Measurements from ENCODE around the gene INTS2.
"Not testable (repeated sequence)": the region's sequence is repeated elsewhere in the genome, so short reads cannot be mapped to it uniquely, and the experiment has no call there.

The INTS2 gene

DNA sequence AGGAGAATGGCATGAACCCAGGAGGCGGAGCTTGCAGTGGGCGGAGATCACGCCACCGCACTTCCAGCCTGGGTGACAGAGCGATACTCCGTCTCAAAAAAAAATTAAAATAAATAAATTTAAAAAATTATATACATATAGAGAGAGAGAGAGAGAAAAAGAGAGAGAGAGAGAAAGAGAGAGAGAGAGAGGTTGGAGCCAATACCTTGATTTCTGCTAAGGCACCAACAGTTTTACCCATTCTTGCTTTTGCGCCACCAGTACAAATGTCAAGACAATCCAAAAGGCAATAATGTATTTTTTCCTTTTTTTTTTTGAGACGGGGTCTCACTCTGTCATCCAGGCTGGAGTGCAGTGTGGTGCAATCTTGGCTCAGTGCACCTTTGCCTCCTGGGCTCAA is 81.7 kb downstream of the INTS2 start:
- DNase-seq = no peak

- DNase-seq = no peak
Measured at GRCh38 chr17:61843435-61843834, 84.3 kb downstream of the INTS2 start.

DNA sequence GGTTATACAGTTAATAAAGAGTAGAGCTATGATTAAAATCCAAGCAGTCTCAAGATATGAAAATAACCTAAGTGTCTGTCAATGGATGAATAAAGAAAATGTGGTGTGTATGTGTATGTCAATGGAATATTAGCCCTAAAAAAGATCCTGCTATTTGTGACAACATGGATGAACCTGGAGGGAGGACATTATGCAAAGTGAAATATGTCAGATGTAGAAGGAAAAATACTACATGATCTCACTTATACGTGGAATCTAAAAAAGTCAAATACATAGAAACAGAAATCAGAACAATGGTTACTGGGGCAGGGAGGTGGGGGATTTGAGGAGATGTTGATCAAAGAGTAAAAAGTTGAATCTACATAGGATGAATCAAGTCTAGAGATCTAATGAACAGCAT is 84.9 kb downstream of the INTS2 start:
- no peak for DNase-seq

GRCh38 chr17:61839300-61839786 is 88.4 kb downstream of the INTS2 start:
- DNase-seq = no peak

DNA sequence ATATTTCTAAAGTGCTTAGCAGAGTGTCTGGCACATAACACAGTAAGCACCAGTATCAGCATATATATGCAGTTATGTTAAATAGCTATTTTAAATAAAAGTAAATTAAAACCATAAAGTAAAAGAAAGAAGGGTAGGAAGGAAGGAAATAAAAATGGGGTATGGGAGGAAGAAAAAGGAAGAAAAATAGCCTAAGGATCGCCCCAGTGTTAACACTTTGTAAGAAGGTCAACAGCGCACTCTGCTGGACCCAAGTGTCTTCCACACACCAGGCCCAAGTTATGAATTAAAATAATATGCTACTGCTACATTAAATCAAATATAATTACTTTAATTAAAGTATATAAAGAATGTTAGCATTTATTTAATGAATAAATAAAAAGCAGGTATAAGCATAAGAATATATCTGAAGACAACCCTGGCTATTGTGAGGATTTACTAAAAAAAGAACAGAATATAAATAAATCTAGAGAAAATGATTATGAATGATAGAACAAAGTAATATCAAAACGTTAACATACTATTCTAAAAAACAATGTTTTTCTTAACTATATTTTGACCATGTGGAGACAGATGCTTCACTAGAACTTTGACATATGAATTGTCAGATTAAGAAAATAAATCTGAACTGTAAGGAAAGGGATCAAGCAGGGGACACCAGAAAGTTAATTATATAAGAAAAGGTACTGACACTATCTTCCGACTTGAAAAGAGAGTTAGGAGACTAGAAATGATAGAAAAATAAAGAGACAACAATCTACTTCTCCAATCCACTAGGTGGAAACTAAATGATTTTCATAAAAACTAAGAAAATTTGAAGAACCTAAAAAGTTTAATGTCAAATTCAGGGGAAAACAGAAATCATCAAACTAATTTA is 90.4 kb downstream of the INTS2 start:
- peak; percentile 39 for DNase-seq

DNA sequence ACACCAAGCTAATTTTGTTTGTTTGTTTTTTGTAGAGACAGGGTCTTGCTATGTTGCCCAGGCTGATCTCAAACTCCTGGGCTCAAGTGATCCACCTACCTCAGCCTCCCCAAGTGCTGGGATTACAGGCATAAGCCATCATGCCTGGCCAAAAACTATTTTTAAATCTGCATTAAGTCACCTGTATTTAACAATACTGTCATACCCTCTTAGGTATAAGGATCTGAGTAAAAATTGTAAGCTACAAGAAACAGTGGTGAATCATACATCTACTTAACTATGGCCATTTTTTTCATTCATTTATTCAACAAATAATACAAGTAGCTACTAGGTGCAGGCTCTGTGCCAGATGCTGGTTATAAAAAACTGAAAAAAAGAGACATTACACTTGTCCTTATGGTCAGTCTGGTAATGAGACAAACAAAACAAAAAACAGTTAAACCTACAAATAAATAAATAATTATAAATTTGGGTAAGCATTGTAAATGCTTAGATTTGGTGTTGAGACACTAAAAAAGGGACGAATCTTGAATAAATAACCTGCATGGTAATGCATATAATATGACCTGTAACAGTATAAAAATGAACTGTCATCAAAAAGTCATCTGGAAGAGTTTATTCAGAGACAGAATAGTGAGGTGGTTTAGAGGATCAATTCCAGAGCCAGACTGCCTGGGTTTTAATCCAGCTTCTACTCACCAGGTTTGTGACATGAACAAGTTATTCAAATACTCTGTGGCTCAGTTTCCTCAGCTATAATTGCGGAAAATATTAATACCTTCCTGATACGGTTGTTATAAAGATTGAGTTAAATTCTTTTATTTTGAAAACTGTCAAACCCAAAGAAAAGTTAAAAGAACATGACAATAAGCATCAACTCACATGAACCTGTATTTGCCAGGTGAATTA is 91.3 kb downstream of the INTS2 start:
- DNase-seq = no peak

DNA sequence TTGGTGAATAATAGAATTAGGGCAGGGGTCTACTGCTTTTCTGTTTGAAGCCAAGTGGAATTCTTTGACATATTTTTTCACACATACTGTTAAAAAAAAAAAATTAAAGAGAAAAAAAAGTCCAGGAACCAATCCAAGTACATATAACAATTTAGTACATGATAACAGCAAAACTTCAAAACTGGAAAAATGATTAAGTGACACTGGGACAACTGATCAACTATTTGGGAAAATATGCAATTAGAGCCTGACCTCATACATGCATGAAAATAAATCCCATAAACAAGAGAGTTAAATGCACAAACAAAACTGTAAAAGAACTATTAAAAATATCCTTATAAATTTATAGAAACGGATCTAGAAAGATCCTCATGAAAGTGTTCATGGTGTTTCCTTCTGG is 92.2 kb downstream of the INTS2 start:
- no peak for DNase-seq

- DNase-seq = no peak
Measured at GRCh38 chr17:61834610-61835009, 93.2 kb downstream of the INTS2 start.

GRCh38 chr17:61833536-61834193 is 94.1 kb downstream of the INTS2 start:
- DNase-seq = no peak

DNA sequence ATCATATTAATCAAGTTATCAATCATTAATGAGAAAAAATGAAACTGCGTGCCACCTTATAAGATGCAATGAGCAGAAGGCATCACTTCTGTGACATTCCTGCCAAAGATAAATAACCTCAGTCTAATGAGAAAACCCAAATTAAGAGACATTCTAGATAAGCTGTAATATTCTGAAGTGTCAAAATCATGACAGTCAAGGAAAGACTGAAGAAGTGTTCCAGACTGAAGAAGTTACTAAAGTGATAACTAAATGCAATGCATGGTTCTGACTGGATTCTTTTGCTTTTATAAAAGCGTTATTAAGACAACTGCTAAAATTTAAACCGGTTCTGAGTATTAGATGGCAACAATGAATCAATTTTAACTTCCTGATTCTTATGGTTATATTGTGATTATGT is 95.3 kb downstream of the INTS2 start:
- no peak for DNase-seq

DNA sequence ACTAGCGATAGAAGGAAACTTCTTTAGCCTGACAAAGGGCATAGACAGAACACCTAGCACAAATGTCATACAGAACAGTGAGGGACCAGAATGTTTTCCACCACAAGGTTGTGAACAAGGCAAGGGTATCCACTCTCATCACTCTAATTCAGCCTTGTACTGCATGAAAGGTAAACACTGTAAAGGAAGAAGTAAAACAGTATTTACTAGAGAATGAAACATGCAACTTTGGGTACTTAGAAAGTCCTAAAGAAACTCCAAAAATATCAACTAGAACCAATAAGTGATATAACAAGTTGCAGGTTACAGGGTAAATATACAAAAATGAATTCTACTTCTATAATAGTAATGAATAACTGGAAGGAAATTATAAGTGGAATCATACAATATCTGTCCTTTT is 96.7 kb downstream of the INTS2 start:
- DNase-seq = no peak

DNA sequence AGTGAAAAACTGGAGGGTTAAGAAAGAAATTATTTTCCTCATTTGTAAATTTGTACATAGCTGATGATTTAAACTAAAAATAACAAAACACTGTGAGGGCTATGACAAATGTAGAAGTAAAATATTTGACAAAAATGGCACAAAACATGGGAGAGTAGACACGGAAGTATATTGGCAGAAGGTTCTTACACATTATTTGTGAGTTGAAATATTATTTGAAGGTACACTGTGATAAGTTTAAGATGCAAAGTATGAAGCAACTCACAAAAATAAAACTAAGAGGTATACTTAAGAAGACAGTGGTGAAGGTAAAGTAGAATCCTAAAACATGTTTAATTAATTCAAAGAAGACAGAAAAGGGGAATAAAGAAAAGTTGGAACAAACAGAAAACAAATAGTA is 99.1 kb downstream of the INTS2 start:
- DNase-seq = no peak

- DNase-seq = no peak
Measured at GRCh38 chr17:61827649-61828395, 100.0 kb downstream of the INTS2 start.

- DNase-seq = not testable (repeated sequence)
Measured at GRCh38 chr17:61826866-61827265, 100.9 kb downstream of the INTS2 start.

DNA sequence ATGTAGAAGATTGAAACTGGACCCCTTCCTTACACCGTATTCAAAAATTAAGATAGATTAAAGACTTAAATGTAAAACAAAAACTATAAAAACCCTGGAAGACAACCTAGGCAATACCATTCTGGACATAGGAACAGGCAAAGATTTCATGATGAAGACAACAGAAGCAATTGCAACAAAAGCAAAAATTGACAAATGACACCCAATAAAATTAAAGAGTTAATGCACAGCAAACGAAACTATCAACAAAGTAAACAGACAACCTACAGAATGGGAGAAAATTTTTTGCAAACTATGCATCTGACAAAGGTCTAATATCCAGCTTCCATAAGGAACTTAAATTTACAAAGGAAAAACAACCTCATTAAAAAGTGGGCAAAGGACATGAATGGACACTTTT is 101.6 kb downstream of the INTS2 start:
- not testable (repeated sequence) for DNase-seq

- no peak for DNase-seq
Measured at GRCh38 chr17:61825448-61826137, 102.2 kb downstream of the INTS2 start.

- DNase-seq = no peak
Measured at GRCh38 chr17:61822326-61823285, 105.2 kb downstream of the INTS2 start.

DNA sequence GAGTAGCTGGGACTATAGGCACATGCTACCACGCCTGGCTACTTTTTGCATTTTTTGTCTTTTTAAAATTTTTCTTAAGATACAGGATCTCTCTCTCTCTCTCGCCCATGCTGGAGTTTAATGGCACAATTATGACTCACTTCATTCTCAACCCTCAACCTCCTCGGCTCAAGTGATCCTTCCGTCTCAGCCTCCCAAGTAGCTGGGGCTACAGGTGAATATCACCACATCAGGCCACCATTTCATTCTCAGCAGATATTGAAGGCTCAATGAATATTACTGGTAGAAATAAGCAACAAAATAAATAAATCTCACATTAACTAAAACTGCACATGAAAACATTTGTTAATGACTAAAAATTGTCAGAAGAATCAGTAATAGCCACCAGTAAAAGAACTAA is 106.1 kb downstream of the INTS2 start:
- DNase-seq = no peak

DNA sequence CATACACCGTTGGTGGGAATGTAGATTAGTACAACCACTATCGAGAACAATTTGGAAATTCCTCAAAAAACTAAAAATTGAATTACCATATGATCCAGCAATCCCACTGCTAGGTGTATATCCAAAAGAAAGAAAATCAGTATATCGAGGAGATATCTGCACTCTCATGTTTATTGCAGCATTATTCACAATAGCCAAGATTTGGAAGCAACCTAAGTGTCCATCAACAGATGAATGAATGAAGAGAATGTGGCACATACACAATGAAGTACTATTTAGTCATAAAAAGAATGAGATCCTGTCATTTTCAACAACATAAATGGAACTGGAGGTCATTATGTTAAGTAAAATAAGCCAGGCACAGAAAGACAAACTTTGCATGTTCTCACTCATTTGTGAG is 108.5 kb downstream of the INTS2 start:
- not testable (repeated sequence) for DNase-seq

- DNase-seq = no peak
Measured at GRCh38 chr17:61818225-61818624, 109.6 kb downstream of the INTS2 start.

Data from effector CD4-positive, alpha-beta T cell (primary cell).